IPS DF 19.7 (cell line): ENCODE results near the gene FBXO3.
"Not testable (repeated sequence)": the region's sequence is repeated elsewhere in the genome, so short reads cannot be mapped to it uniquely, and the experiment has no call there.

Experiments
- DNase-seq: peaks from one replicate; pipeline ENCODE4 v3.0.0-alpha.2; 2013; ENCODE audit warnings: low read depth, low spot score

The FBXO3 gene

GRCh38 chr11:33773987-33774735 is at the start of gene FBXO3:
TSS of gene FBXO3 (minus strand) at chr11:33774520. CDS start at chr11:33774497, 23 bp downstream.
- DNase-seq, result peak; percentile 40

- not testable (repeated sequence) for DNase-seq
These were observed 48.7 kb upstream of the FBXO3 start for GRCh38 chr11:33822981-33823380.

- no peak for DNase-seq
These were observed 45.1 kb upstream of the FBXO3 start for GRCh38 chr11:33819278-33820035.

- peak; percentile 63 for DNase-seq
These were observed 34.0 kb upstream of the FBXO3 start for GRCh38 chr11:33808228-33808828.

GRCh38 chr11:33804471-33804870 is 30.2 kb upstream of the FBXO3 start:
- no peak for DNase-seq

GRCh38 chr11:33802194-33802950 is 28.1 kb upstream of the FBXO3 start:
- peak; percentile 79 for DNase-seq

GRCh38 chr11:33801821-33802193 is 27.5 kb upstream of the FBXO3 start:
- no peak for DNase-seq

- DNase-seq, result no peak
These were observed 23.6 kb upstream of the FBXO3 start for GRCh38 chr11:33797879-33798278.

GRCh38 chr11:33790040-33790439 is 15.7 kb upstream of the FBXO3 start:
- no peak for DNase-seq

GRCh38 chr11:33788095-33788494 is 13.8 kb upstream of the FBXO3 start:
- DNase-seq, result not testable (repeated sequence)

- no peak for DNase-seq
These were observed 12.8 kb upstream of the FBXO3 start for GRCh38 chr11:33787076-33787475.

GRCh38 chr11:33785609-33786008 is 11.3 kb upstream of the FBXO3 start:
- no peak for DNase-seq

GRCh38 chr11:33779849-33780528 is 5.7 kb upstream of the FBXO3 start:
- no peak for DNase-seq

- no peak for DNase-seq
These were observed 4.4 kb upstream of the FBXO3 start for GRCh38 chr11:33778675-33779074.

GRCh38 chr11:33777906-33778305 is 3.6 kb upstream of the FBXO3 start:
- DNase-seq, result no peak

- DNase-seq, result no peak
These were observed 1.6 kb upstream of the FBXO3 start for GRCh38 chr11:33775832-33776470.

GRCh38 chr11:33775467-33775807 is 1.1 kb upstream of the FBXO3 start:
- no peak for DNase-seq

- DNase-seq, result no peak
These were observed 581 bp upstream of the FBXO3 start for GRCh38 chr11:33774736-33775466.

- no peak for DNase-seq
These were observed 825 bp downstream of the FBXO3 start for GRCh38 chr11:33773404-33773986.

- no peak for DNase-seq
These were observed 1.4 kb downstream of the FBXO3 start for GRCh38 chr11:33772870-33773269.
